ENCODE measurements around the gene RAPGEF5.

GRCh38 chr7:22202141-22202540, 154.8 kb downstream of the RAPGEF5 start:
- TF ChIP-seq CTCF (IDR thresholded peaks at IDR 0.05) (no peak), POLR2A (IDR thresholded peaks at IDR 0.05) (no peak)
